GM19351 (cell line): ENCODE results near the gene ZBTB48.

Source experiments
- ATAC-seq: cut with Tn5 transposase; IDR thresholded peaks from one replicate; pipeline ENCODE4 v1.9.1; 2021; ENCODE audit warnings: mild to moderate bottlenecking, moderate library complexity; ENCODE audit not compliant: unreplicated experiment

ZBTB48 gene

DNA sequence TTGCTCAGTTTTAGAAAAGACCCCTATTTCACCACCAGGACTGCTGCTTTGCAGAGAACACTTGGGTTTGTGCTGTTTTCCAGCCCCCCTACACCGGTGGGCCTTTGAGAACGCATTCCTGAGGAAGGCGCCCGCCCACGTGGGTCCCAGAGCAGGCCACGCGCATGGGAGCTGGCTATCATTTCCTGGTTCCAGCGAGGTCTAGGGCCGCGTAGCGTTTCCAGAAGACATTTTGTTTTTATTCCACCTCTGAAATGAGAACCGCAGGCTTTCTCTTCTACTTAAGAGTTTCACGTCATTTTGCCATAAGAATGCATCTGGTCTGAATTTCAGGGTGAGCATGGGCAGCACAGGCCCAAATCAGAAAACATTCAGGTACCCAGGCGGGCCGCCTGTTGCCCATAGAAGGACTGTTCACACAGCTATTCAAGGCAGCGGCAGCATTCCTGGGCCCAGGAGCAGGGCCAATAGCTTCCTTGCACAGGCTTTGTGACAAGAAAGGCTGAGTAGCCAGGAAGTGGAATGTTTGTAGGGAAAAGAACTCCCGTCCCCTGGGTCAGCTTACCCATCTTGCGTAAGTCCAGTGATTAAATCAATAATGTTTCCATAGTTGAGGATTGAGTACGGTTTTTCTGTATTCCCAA is 24.2 kb downstream of the ZBTB48 start:
- ATAC-seq = no peak

DNA sequence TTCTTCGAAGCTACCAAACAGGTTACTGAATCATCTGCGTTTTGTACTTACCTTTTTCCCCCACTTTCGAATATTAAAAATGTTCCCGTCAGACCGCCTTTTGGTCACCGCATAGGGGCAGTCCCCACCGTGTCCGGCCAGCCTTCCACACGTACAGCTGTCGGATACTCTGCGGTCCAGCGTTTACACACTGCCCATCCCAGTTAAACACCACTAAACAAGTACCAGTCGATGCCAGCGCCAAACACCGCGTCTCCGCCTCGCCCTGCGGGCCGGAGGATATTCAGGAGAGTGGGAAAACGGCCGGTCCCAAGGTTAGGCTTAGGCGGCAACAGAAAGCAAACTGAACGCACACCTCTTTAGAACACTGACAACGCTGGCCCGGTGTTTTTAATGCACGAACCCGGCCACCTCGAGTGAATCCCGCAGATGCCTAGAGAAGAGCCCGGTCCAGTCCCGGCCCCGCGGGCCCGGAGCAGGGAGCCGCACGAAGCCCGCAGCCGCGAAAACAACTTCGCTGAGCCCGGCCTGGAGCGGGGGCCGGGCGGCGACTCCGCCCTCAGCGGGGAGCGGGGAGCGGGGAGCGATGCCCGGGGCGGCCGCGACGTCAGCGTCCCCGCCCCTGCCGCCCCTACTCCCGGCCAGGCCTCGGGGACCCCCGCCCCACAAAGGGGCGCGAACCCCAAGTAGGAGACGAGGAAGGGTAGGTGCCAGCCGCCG is 33.0 kb downstream of the ZBTB48 start:
- peak; percentile 33 for ATAC-seq

DNA sequence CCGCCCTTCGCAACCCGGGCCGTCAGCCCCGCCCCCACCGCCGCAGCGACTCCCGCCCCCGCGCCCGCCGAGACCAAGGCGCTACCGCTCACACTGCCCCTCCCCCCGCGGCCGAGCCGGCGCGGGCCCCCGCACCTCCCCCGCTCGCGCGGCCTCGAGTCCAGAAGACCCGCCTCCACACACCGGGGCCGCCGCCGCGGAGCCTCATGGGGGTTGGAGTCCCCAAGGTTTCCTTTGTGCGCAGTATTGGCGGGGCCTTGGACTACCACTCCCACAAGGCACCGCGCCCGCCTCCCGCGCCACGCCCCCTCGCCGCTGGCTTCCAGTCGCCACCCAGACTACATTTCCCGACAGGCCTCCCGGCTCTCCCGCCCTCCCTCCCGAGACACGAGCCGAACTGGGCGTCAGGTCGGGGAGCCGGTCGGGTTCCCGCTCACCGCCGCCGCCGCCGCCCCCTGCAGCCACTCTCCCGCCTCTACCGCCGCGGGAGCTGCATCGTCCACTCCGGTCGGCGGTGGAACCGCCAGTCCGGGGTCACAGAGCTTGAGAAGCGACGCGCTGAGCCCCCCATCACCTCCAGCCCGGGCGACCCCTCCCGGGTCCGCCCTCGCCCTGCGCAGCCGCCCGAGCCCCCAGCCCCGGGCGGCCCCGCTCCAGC is 33.7 kb downstream of the ZBTB48 start, which contains the start of gene PHF13:
Gene PHF13 (plus strand): TSS at position 371 of the 658 bp plus-strand sequence. CDS start 336 bp downstream, outside the sequence.
- ATAC-seq = peak; percentile 88

DNA sequence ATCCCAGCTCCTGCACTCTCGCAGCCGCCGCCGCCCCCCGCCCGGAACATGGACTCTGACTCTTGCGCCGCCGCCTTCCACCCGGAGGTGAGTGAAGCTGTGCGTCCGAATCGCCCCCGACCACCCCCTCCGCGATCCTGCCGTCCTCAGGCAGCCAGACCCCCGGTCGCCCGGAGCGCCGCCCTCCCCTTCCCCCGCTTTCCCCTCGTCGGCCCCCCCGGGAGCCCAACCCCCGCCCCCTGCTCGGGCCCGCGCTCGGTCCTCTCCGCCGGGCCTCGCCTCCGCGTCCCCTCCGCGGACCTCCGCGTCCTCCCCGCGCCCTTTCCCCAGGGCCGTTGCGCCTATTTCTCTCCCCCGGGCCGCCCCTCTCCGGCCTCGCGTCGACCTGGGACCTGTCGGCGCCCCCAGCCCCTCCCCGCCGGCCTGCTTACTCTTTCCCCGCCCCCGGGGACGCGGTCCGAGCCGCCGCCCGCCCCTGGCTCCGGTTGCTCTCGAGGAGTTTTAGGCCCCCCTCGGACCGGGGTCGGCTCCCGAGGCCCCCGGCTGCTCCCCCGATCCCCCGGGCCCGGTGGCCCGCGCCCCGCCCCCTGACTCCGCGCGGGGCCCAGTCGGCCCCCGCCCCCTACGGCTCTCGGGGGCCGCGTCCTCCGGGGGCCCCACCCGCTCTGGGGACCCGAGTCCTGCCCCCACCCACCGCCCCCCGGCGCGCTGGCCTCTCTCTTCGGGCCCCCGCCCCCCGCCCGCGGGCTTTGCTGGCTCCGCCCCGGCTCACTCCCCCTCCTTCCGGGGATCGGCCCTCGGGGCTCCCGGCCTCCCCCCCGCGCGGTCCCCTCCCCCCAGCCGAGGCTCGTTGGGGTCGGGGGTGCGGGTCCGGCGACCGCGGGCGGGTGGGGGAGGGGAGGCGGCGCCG is 34.5 kb downstream of the ZBTB48 start:
- no peak for ATAC-seq

DNA sequence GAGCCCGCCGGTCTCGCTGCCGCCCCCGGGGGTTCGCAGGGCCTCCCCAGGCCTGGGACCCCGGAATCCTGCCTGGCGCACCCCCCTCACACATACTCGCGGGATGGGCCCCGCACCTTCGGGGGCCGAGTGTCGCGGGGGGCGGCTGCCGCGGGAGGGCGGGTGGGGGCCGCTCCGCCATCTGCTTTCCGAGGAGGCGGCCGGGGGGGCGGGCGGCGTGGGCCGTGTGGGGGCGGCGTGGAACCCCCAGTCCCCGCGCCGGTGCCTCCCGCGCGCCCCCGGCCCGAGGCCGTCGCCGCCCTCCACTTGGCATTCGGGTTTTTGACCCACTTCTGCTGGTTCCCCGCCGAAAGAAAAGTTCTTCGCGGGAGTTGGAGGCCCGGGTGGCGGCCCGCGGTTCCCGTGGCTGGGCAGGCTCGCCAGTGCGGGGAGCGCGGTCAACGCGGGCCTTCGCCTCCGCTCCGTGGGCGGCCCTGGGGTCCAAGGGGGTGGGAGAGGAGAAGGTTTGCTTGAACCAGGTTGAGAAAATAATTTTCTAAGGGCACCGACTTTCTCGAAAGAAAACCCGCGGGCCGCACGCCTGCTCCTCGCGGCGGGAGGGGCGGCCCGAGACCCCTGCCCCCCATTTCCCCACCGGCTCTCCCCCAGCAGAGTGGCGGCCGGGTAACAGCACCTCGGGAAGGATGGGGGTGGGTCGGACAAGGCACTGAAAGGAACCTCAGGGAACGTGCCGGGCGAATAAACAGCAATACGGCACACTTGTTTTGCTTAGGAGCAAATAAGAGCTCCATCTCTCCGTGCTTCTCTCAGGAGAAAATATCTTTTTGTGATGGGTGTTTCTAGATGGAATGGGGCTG is 35.4 kb downstream of the ZBTB48 start:
- no peak for ATAC-seq

DNA sequence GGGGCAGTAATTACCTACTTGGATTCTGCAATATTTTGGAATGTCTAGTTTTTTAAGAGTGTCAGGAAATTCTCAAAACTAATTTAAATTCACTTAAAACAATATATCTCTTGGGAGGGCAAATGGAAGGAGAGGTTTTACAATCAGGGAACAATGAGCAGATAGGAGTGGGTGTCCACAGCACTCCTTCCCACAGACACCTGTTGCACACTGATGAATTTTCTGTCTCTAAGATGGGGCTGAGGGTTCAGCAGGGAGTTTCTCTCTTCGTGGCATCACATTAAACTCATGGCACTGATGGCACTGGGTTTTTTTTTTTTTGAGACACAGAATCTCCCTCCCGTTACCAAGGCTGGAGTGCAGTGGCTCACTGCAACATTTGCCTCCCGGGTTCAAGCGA is 39.3 kb downstream of the ZBTB48 start:
- ATAC-seq = no peak

DNA sequence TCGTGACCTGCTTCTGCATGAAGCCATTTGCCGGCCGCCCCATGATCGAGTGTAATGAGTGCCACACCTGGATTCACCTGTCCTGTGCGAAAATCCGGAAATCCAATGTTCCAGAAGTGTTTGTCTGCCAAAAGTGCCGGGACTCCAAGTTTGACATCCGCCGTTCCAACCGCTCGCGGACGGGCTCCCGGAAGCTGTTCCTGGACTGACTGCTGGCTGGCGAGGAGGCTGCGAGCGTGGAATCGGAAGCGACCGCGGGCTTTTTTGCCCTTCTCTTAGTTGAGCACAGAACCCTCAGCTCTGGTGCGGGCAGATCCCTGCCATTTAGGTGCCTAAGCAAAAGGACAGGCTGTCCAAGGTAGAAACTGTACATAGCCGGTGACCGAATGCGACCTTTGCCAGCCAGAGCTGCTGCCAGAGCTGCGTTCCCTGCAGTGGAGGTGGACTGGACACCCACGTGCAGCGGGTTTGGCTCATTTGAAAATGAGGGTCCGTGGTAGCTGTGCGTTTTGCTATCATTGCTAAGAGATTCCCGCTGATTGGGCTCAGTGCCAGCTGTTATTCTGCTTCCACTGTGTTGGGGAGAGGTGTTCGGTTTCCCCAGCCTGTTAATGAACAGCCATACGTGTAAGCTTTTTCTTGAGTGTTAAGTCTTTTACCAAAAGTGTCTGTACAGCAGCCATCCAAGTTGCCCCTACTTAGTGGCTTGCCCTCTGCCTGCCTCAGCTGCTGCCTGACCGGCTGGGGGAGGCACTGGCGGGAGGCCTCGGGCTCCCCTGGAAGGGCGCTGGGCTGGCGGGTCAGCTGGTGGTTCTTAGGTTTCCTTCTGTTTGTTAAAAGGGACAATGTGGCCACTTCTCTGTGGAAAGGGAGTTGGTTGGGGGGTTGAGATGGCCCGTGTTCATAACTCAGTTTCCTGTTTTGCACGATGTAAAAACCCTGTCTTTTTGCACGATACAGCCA is 41.9 kb downstream of the ZBTB48 start:
- ATAC-seq = no peak

DNA sequence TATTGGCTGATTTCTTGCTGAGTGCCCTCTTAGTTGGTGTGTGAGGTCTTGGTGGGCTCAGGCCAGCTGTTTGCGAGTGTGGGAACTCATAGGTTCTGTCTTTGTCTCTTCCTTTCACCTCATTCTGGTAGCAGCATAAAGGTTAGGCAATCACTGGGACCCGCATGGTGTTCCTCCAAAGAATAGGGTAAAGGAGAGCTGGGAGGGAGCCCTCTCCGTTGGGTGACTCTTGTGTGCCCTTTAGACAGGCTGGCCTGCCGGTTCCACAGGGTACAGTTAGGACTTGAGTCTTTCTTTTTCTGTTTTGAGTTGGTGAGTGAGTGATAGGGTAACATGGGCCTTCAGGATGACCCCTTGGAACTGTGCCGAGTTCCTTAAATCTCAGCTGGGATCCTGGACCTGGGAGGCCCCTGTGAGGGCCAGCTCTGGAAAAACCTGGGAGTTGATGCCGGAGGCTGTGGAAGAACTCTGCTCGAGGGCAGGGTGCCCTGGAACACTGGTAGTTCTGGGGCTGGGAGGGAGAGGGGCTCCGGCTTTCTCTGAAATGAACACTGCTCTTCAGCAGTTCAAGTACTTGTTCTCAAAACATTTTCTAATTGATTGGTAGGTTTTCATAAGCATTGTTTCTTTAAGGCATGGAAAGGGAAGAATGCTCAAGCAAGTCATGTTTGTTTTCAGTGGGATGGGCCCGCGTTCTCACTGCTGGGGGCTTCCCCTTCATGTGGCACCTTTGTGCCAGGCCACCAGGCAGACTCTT is 42.8 kb downstream of the ZBTB48 start:
- ATAC-seq = no peak

DNA sequence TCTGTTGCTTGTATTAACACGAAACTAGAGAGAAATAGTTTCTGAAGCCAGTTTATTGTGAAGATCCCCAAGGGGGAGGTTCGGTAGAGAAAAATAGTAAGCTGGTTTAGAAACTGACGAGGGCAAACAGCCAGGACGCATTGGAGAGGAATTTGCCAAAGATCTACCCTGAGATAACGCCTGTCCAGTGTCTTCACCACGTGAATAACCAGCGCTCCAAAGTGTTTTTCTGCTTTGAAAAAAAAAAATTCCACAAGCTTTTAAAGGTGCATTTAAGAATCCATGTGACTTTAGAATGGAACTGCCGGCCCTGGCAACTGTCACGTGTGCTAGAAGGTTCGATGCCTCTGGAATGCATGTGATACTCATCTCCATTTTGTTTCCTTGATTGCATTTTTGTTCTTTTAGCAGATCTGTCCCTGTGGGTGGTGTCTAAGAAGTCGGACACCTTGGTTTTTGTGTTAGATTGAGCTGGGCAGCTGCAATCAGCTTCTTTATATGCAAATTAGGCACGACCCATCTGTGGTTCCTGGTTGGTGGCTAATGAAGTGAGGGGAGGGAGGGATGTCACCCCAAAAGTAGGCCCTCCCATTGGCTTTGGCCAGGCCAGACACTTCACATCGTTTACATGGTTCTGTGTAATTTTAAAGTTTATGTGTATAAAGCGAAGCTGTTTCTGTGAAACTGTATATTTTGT is 43.6 kb downstream of the ZBTB48 start:
- ATAC-seq = no peak

DNA sequence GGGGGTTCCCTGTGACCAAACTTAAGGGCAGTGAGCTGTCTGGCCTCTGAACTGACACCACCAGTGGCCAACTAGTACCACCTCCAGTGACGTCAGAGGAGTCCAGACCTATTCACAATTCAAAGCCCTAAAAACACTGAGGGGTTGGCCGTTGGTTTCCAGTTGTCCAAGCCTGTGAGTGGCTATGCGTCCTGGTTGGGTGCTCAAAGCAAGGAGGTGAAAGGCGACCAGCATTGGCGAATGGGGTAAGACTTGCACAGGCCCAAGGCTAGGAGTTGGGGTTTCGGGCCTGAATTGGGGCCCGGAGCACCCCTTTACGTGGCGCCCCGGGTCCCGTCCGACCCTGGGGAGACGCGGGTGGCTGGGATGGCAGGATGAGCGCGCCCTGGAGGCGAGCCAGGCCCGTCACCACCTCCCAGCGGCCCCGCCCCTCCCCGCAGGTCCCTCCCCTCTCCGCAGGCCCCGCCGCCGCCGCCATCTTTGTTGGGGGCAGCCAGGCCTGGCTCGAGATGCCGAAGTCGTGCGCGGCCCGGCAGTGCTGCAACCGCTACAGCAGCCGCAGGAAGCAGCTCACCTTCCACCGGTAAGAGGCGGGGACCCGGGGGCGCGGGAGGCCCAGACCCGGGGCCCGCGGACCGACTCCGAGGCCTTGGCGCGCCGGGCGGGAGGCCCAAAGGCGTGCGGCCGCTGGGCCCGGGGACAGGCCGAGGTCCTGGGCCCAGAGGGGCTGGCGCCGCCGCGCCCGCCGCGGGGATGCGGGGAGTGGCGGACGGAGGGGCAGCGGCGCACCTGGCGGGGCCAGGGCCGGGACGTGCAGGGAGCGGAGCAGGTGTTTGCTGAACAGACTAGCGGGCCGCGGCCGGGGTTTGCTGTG is 45.2 kb downstream of the ZBTB48 start, which contains the start of gene THAP3:
Gene THAP3 (plus strand): TSS at position 159 of the 874 bp plus-strand sequence. CDS start 351 bp downstream, at position 510.
- ATAC-seq = peak; percentile 86

DNA sequence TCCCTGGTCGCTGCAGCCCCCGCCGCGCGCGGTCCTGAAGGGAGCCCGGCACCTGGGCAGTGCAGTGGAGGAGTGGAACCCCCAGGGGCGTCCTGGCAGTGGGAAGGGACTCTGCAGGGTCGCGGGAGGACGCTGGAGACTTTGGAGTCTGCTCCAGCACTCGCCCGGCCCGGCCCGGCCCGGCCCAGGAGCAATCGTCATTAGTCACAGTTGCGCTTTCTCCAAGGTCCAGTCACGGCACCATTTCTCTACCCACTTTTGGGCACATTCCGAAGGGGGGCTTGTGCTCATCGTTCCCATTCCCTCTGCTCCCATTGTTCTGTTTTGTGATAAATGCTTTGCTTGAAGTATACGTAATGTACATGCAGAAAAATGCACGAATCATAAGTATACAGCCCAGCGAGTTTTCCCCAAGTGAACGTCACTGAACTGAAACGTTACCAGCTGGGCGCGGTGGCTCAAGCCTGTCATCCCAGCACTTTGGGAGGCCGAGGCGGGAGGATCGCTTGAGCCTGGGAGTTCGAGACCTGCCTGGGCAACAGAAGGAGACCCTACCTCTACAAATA is 45.9 kb downstream of the ZBTB48 start:
- no peak for ATAC-seq

DNA sequence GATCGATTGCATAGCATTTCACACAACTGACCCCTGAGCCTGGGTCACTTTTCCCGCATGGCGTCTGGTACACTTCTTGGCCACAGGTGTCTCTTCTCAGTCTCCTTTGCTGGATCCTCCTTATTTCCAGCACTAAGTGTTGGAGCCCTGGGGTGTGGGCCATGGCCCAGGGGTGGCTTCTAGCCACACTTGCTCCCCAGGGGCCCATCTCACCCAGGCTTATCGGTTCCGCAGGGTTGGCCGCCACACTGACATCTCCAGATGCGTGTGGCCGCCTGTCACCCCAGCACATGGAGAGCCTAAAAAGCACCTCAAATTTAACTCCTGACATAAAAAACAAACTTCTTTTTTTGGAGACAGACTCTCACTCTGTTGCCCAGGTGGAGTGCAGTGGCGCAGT is 47.2 kb downstream of the ZBTB48 start:
- ATAC-seq = no peak

DNA sequence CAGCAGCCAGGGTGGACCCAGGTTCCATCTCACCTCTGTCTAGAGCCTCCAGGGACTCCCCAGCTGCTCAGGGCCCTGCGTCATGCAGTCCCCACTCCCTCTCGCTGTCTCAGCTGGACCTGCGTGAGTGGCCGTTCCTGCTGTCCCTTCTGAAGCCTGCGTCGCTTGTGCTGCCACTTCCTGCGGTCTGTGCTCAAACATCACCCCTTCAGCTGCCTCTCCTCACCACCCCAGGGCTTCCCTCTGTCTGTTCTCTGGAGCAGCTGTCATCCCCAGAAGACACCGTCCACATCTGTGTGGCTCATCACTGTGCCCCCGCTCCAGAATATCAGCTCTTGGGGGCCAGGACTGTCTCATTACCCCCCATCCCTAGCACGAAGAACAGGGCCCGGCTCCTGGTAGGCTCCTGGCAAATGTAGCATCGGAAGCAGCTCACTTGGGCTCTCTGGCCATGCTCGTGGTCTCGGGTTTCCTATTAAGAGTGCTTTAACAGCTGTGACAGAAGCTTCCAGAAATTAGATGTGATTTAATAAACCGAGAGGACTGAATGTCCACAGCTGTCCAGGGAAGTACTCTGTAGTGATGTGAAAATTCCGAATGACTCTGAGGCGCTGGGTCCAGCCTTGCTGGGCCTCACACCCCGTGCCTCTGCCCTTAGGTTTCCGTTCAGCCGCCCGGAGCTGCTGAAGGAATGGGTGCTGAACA is 48.2 kb downstream of the ZBTB48 start:
- no peak for ATAC-seq

DNA sequence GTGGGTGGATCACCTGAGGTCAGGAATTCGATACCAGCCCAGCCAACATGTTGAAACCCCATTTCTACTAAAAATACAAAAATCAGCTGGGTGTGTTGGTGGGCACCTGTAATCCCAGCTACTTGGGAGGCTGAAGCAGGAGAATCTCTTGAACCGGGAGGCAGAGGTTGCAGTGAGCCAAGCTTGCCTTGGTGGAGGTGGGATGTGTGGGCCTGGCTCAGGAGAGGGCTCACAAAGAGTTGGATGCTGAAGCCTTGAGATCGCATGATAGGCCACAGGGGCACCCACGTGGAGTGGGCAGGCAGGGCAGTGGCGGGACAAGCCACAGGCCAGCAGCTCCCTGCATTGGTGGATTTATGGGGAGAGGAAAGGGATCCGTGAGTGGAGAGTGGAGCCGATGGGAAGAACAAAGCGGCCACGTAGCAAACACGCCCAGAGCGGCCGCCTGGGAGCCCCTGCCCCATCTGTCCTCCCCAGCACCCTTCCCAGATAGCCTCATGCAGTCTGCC is 49.2 kb downstream of the ZBTB48 start:
- ATAC-seq = no peak

DNA sequence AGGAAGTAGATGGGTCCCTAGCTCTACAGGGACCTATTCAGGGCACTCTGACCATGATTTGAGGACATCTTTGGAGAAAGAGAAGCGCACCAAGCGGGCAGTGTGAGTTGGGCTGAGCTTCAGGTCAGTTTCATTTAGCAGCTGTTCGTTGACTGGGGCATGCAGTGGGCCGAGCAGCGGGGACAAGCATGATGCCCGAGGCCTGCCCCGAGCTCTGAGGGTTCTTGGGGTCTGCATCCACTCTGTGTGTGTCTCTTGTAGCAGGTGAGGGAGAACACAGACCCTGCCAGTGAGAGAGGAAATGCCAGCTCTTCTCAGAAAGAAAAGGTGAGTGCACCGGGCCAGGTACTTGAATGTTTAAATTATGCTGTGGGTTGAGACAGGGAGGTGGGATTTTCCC is 50.2 kb downstream of the ZBTB48 start:
- no peak for ATAC-seq
